H9 (cell line): ENCODE data around the gene LINC01488. TPM values are rescaled to one million over a fixed set of nuclear protein-coding genes. Genes with fewer than 3 reads are reported as not detected.

Experiments
- DNase-seq: peaks from one replicate; pipeline ENCODE4 v3.0.0-alpha.2; 2017
- H2AFZ ChIP-seq: one replicate; pipeline ENCODE4 v1.6.1; 2013; ENCODE audit warnings: mild to moderate bottlenecking, low read length, control low read depth, moderate library complexity
- H2AK5ac ChIP-seq: 2 replicates; pipeline ENCODE4 v1.6.1; 2013; ENCODE audit warnings: low read length, control low read depth, mixed read lengths; ENCODE audit not compliant: insufficient read length
- H2BK120ac ChIP-seq: one replicate; pipeline ENCODE4 v1.6.1; 2013; ENCODE audit warnings: low read depth, mild to moderate bottlenecking, low read length, control low read depth, inconsistent platforms; ENCODE audit not compliant: poor library complexity, severe bottlenecking
- H2BK12ac ChIP-seq: 2 replicates; pipeline ENCODE4 v1.6.1; 2013; ENCODE audit warnings: low read length, control low read depth, mixed read lengths, low read depth; ENCODE audit not compliant: insufficient read length
- H2BK15ac ChIP-seq: 2 replicates; pipeline ENCODE4 v1.6.1; 2013; ENCODE audit warnings: low read depth, low read length, control low read depth
- H2BK20ac ChIP-seq: one replicate; pipeline ENCODE4 v1.6.1; 2013; ENCODE audit warnings: low read depth, mild to moderate bottlenecking, low read length, control low read depth, inconsistent platforms; ENCODE audit not compliant: poor library complexity, severe bottlenecking
- H2BK5ac ChIP-seq: 2 replicates; pipeline ENCODE4 v1.6.1; 2013; ENCODE audit warnings: low read length, control low read depth, mixed read lengths; ENCODE audit not compliant: insufficient read length
- H3K14ac ChIP-seq: 2 replicates; pipeline ENCODE4 v1.6.1; 2013; ENCODE audit warnings: low read length, control low read depth; ENCODE audit not compliant: insufficient read depth
- H3K18ac ChIP-seq: 2 replicates; pipeline ENCODE4 v1.6.1; 2013; ENCODE audit warnings: low read depth, mild to moderate bottlenecking, mixed read lengths, low read length, control low read depth; ENCODE audit not compliant: insufficient read length
- H3K23ac ChIP-seq: 2 replicates; pipeline ENCODE4 v1.6.1; 2013; ENCODE audit warnings: low read length, control low read depth, mixed read lengths, low read depth; ENCODE audit not compliant: insufficient read length
- H3K23me2 ChIP-seq: 2 replicates; pipeline ENCODE4 v1.6.1; 2013; ENCODE audit warnings: low read depth, mild to moderate bottlenecking, mixed read lengths, low read length, control low read depth; ENCODE audit not compliant: insufficient read length, poor library complexity, severe bottlenecking
- H3K27ac ChIP-seq: 2 replicates; pipeline ENCODE4 v1.5.1; 2013; ENCODE audit warnings: low read length, control low read depth, mixed read lengths, low read depth; ENCODE audit not compliant: insufficient read length
- H3K27me3 ChIP-seq: 2 replicates; pipeline ENCODE4 v1.6.1; 2013; ENCODE audit warnings: low read length, control low read depth, inconsistent platforms; ENCODE audit not compliant: insufficient read depth
- H3K4ac ChIP-seq: 2 replicates; pipeline ENCODE4 v1.6.1; 2013; ENCODE audit warnings: low read depth, mild to moderate bottlenecking, control low read depth, inconsistent platforms, low read length, moderate library complexity
- H3K4me1 ChIP-seq: 2 replicates; pipeline ENCODE4 v1.6.1; 2013; ENCODE audit warnings: low read length, control low read depth, inconsistent platforms; ENCODE audit not compliant: insufficient read depth
- H3K4me2 ChIP-seq: 2 replicates; pipeline ENCODE4 v1.6.1; 2013; ENCODE audit warnings: low read length, control low read depth, mixed read lengths; ENCODE audit not compliant: insufficient read length, insufficient read depth
- H3K56ac ChIP-seq: 2 replicates; pipeline ENCODE4 v1.6.1; 2013; ENCODE audit warnings: low read depth, mild to moderate bottlenecking, mixed read lengths, low read length, control low read depth; ENCODE audit not compliant: insufficient read length
- H3K79me1 ChIP-seq: 2 replicates; pipeline ENCODE4 v1.6.1; 2013; ENCODE audit warnings: low read depth, mild to moderate bottlenecking, moderate library complexity, low read length, control low read depth, inconsistent platforms; ENCODE audit not compliant: insufficient read depth, poor library complexity, severe bottlenecking
- H3K79me2 ChIP-seq: 2 replicates; pipeline ENCODE4 v1.6.1; 2013; ENCODE audit warnings: low read length, control low read depth, inconsistent platforms; ENCODE audit not compliant: insufficient read depth
- H3K9ac ChIP-seq: 2 replicates; pipeline ENCODE4 v1.6.1; 2013; ENCODE audit warnings: low read length, control low read depth, mixed read lengths; ENCODE audit not compliant: insufficient read length; ENCODE audit errors: extremely low read depth
- H3K9me3 ChIP-seq: one replicate; pipeline ENCODE4 v1.6.1; 2013; ENCODE audit warnings: low read depth, low read length, inconsistent platforms; ENCODE audit not compliant: control insufficient read depth
- H3T11ph ChIP-seq: one replicate; pipeline ENCODE4 v1.6.1; 2013; ENCODE audit warnings: mild to moderate bottlenecking, low read length, control low read depth, inconsistent platforms
- H4K20me1 ChIP-seq: one replicate; pipeline ENCODE4 v1.6.1; 2013; ENCODE audit not compliant: control insufficient read depth, insufficient read length, insufficient read depth
- H4K5ac ChIP-seq: 2 replicates; pipeline ENCODE4 v1.6.1; 2013; ENCODE audit warnings: low read depth, mild to moderate bottlenecking, mixed read lengths, low read length, control low read depth; ENCODE audit not compliant: insufficient read length
- H4K8ac ChIP-seq: replicated peaks from 2 replicates; pipeline ENCODE4 v1.6.1; 2013; ENCODE audit warnings: low read length, control low read depth, mixed read lengths, low read depth; ENCODE audit not compliant: insufficient read length
- H4K91ac ChIP-seq: 2 replicates; pipeline ENCODE4 v1.6.1; 2013; ENCODE audit warnings: low read depth, mild to moderate bottlenecking, moderate library complexity, mixed read lengths, low read length, control low read depth; ENCODE audit not compliant: insufficient read length
- H3K27ac Mint-ChIP-seq, 3 experiments: 2 replicates in 2 of 3; 3 replicates in 1 of 3; pipeline ENCODE4 v1.8.0; 2020 to 2021; ENCODE audit warnings: mixed read lengths in 3 of 3, mild to moderate bottlenecking in 1 of 3, moderate library complexity in 1 of 3
- H3K27me3 Mint-ChIP-seq: 2 replicates; pipeline ENCODE4 v1.8.0; 2021; ENCODE audit warnings: low read depth, mild to moderate bottlenecking, moderate library complexity, mixed read lengths
- H3K36me3 Mint-ChIP-seq, 3 experiments: 2 replicates in 2 of 3; 3 replicates in 1 of 3; pipeline ENCODE4 v1.8.0; 2020 to 2021; ENCODE audit warnings: low read depth in 3 of 3, mixed read lengths in 3 of 3; ENCODE audit not compliant: insufficient read depth in 1 of 3
- H3K4me1 Mint-ChIP-seq, 2 experiments: 2 replicates each; pipeline ENCODE4 v1.8.0; 2020; ENCODE audit warnings: mixed read lengths in 2 of 2
- H3K4me3 Mint-ChIP-seq, 2 experiments: 2 replicates in 1 of 2; 3 replicates in 1 of 2; pipeline ENCODE4 v1.8.0; 2020 to 2021; ENCODE audit warnings: mild to moderate bottlenecking in 2 of 2, mixed read lengths in 2 of 2, moderate library complexity in 1 of 2
- H3K9me3 Mint-ChIP-seq, 2 experiments: 2 replicates in 1 of 2; 3 replicates in 1 of 2; pipeline ENCODE4 v1.8.0; 2020; ENCODE audit warnings: mild to moderate bottlenecking in 2 of 2, mixed read lengths in 2 of 2, moderate library complexity in 1 of 2
- WGBS: extraction: QIAGEN DNeasy Blood & Tissue Kit; methylation state at CpG from one replicate; pipeline ENCODE4 v1.1.7; 2013; ENCODE audit warnings: missing lambda C conversion rate, low lambda C conversion rate, mixed read lengths; ENCODE audit not compliant: insufficient read length; ENCODE audit errors: extremely low coverage; 5-methylcytosine and 5-hydroxymethylcytosine counted together
- long read RNA-seq: library from polyadenylated mRNA; unstranded; transcript quantifications from one replicate; pipeline ENCODE4 v2.0.0, GENCODE V29; 2020
- total RNA-seq: library from RNA; stranded (reverse); gene quantifications from 2 replicates; pipeline ENCODE4 v1.2.1, GENCODE V29; 2021
- TF ChIP-seq, protein P1 (sequence below): fragments of 200-600 bp; sonication (generic); conservative IDR thresholded peaks from 3 replicates; pipeline ENCODE4 v1.8.0; 2021; ENCODE audit warnings: antibody characterized with exemption, mild to moderate bottlenecking

Gene LINC01488
- total RNA-seq: not detected in 2 replicates
- long read RNA-seq: 0 reads

DNA sequence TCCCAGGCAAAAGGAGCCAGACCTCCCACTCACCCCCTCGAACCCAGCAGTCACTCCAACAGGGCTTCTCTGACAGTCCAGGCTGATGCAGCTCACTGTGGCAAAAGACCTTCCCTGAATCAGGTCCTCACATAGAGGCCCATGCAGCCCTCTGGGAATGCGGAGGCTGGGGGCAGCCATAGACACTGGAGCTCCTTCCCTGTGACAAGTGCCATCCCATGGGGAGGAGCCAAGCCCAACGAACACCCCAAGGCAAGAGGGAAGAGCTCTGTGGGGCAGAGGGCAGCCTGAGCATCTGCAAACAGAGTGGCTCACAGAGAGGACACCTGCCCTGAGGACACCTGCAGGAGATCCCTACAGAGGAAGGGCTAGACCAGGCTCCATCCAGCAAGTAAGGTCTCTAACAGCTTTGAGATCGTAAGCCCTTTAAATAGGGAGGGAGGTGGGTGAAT lies at the start of gene LINC01488:
TSS of gene LINC01488 (plus strand) at position 271 of the 452 bp plus-strand sequence.
- Histone ChIP-seq H4K8ac (no peak within 1 kb of the TSS), H3K18ac (no peak within 1 kb of the TSS), H3K4ac (no peak within 1 kb of the TSS), H3K27me3 (no peaks in the 10 kb centered on the region), H4K91ac (no peak within 1 kb of the TSS), H3K9me3 (no peaks in the 10 kb centered on the region), H4K20me1 (no peaks in the 10 kb centered on the region), H3T11ph (no peak within 1 kb of the TSS), H3K23ac (no peak within 1 kb of the TSS), H3K27ac (no peak within 1 kb of the TSS), H2AK5ac (no peak within 1 kb of the TSS), H3K56ac (no peak within 1 kb of the TSS), H2BK15ac (no peak within 1 kb of the TSS), H3K23me2 (no peaks in the 10 kb centered on the region), H2BK20ac (no peak within 1 kb of the TSS), H3K9ac (no peak within 1 kb of the TSS), H2BK12ac (no peak within 1 kb of the TSS), H2BK120ac (no peak within 1 kb of the TSS), H3K79me2 (no peaks in the 10 kb centered on the region), H4K5ac (no peak within 1 kb of the TSS), H3K4me1 (peaks cover 3% of the 10 kb centered on the region; the same call in 1 of the 2 replicates), H2BK5ac (no peak within 1 kb of the TSS), H3K14ac (no peak within 1 kb of the TSS), H3K79me1 (no peaks in the 10 kb centered on the region), H3K4me2 (no peak within 1 kb of the TSS), H2AFZ (no peak within 1 kb of the TSS)
- no CpG with 5 or more reads among the region's 4 CpGs for WGBS
- Mint-ChIP-seq H3K36me3 (no peaks in the 10 kb centered on the region), H3K27ac (peak within 1 kb of the TSS in 1 of 3 experiments; percentile 40; a peak in 1 of 7 replicates), H3K27me3 (peaks cover 38% of the 10 kb centered on the region), H3K4me1 (peaks cover 25 to 30% of the 10 kb centered on the region in 2 experiments), H3K4me3 (no peak within 1 kb of the TSS; a peak in 1 of 5 replicates), H3K9me3 (no peaks in the 10 kb centered on the region)
- DNase-seq: no peak
- TF ChIP-seq, protein P1, sequence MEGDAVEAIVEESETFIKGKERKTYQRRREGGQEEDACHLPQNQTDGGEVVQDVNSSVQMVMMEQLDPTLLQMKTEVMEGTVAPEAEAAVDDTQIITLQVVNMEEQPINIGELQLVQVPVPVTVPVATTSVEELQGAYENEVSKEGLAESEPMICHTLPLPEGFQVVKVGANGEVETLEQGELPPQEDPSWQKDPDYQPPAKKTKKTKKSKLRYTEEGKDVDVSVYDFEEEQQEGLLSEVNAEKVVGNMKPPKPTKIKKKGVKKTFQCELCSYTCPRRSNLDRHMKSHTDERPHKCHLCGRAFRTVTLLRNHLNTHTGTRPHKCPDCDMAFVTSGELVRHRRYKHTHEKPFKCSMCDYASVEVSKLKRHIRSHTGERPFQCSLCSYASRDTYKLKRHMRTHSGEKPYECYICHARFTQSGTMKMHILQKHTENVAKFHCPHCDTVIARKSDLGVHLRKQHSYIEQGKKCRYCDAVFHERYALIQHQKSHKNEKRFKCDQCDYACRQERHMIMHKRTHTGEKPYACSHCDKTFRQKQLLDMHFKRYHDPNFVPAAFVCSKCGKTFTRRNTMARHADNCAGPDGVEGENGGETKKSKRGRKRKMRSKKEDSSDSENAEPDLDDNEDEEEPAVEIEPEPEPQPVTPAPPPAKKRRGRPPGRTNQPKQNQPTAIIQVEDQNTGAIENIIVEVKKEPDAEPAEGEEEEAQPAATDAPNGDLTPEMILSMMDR: no peak
